CD4-positive, alpha-beta T cell (primary cell): ENCODE results near the gene MSH2. TPM values are rescaled to one million over a fixed set of nuclear protein-coding genes. Genes with fewer than 3 reads are reported as not detected.

ENCODE experiments used
- ATAC-seq: fragments of 200-7000 bp; cut with Tn5 transposase; one replicate; pipeline ENCODE4 v1.10.0; 2022; ENCODE audit warnings: mild to moderate bottlenecking; ENCODE audit not compliant: poor library complexity
- CTCF ChIA-PET: fragments of 350-600 bp; sonication (Branson Sonifier 250); formaldehyde crosslinking; loops from one replicate; lab custom pipeline; 2021; ENCODE audit warnings: antibody characterized with exemption, inconsistent platforms; lab: Charles Lee
- POLR2A ChIA-PET: fragments of 350-600 bp; sonication (Branson Sonifier 250); formaldehyde crosslinking; loops from one replicate; lab custom pipeline; 2021; ENCODE audit warnings: antibody characterized with exemption, inconsistent platforms; lab: Charles Lee
- DNase-seq, 14 experiments: peaks; one replicate each; pipeline ENCODE4 v3.0.0-alpha.2; 2013 to 2020; ENCODE audit warnings: mixed read lengths in 2 of 14
- H3K27ac ChIP-seq, 2 donors: one replicate each; pipeline versions ENCODE4 v1.5.1 to v1.7.0; 2013; ENCODE audit warnings: low read length in 2 of 2, low read depth in 1 of 2, mild to moderate bottlenecking in 1 of 2
- H3K27me3 ChIP-seq, 2 experiments: 1 replicate in 1 of 2; 2 replicates in 1 of 2; pipeline versions ENCODE4 v1.6.1 to v1.7.0; 2013; ENCODE audit warnings: low read length in 2 of 2, control low read depth in 1 of 2, mild to moderate bottlenecking in 1 of 2, moderate library complexity in 1 of 2; ENCODE audit not compliant: insufficient read depth in 2 of 2, control insufficient read depth in 1 of 2
- H3K36me3 ChIP-seq: one replicate; pipeline ENCODE4 v1.6.1; 2013; ENCODE audit warnings: low read length, control low read depth; ENCODE audit not compliant: insufficient read depth
- H3K4me1 ChIP-seq: one replicate; pipeline ENCODE4 v1.6.1; 2013; ENCODE audit warnings: low read length, control low read depth; ENCODE audit not compliant: insufficient read depth
- H3K4me3 ChIP-seq: one replicate; pipeline ENCODE4 v1.5.1; 2013; ENCODE audit warnings: mild to moderate bottlenecking, low read length, moderate library complexity
- H3K9me3 ChIP-seq, 2 experiments: 1 replicate in 1 of 2; 2 replicates in 1 of 2; pipeline versions ENCODE4 v1.6.1 to v1.7.0; 2013; ENCODE audit warnings: low read length in 2 of 2, mild to moderate bottlenecking in 2 of 2, control low read depth in 1 of 2, moderate library complexity in 1 of 2; ENCODE audit not compliant: control insufficient read depth in 1 of 2, insufficient read depth in 1 of 2
- H3K27ac Mint-ChIP-seq: one replicate; pipeline ENCODE4 v1.8.0; 2020; ENCODE audit warnings: mixed read lengths
- H3K27me3 Mint-ChIP-seq: one replicate; pipeline ENCODE4 v1.8.0; 2021; ENCODE audit warnings: mixed read lengths
- H3K36me3 Mint-ChIP-seq: one replicate; pipeline ENCODE4 v1.8.0; 2021; ENCODE audit warnings: low read depth, mixed read lengths
- H3K4me1 Mint-ChIP-seq: one replicate; pipeline ENCODE4 v1.8.0; 2021; ENCODE audit warnings: low read depth, mixed read lengths
- H3K4me3 Mint-ChIP-seq: one replicate; pipeline ENCODE4 v1.8.0; 2020; ENCODE audit warnings: mild to moderate bottlenecking, mixed read lengths
- H3K9me3 Mint-ChIP-seq: one replicate; pipeline ENCODE4 v1.8.0; 2020; ENCODE audit warnings: mixed read lengths
- CTCF ChIP-seq: fragments of 200-600 bp; IDR thresholded peaks from one replicate; pipeline ENCODE4 v1.8.0; 2022; ENCODE audit warnings: antibody characterized with exemption, mild to moderate bottlenecking
- intact Hi-C, 2 experiments: fragments of 100-400 bp; cut with DNase I in 1 of 2; cut with micrococcal nuclease in 1 of 2; formaldehyde crosslinking; loops; one replicate each; pipeline versions ENCODE4 v1.15.1 to v1.9.0; 2023 to 2025; cut with DNase I, micrococcal nuclease
- total RNA-seq, 174 experiments: library from RNA in 2 of 174; stranded (reverse) in 2 of 174; gene quantifications; one replicate each; pipeline ENCODE4 v1.2.3 and lab custom pipeline; 2021 to 2026

MSH2 gene
- total RNA-seq, 2 experiments from 2014 or later = 7.1 to 8.2 TPM

DNA sequence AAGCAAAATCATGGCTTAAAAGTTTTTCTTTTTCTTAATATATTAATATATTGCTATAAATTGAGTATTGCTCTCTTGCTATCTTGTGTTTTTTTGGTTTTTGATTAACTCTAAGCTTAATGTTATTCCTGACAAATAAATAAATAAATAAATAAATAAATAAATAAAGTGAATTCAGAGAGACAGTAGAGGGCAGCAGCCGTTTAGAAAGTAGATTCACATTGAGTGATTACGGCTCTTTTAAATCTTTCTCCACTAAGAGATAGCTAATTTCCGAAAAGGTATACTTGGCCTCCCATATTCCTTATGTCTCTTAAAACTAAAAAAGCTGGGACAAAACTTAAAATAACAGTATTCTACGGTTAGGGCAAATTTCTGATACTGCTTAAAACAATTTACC, 34.3 kb downstream of the MSH2 start:
- Mint-ChIP-seq H3K27ac (no peak overlapping the region), H3K9me3 (no peaks in the 10 kb centered on the region), H3K4me1 (no peaks in the 10 kb centered on the region), H3K27me3 (no peaks in the 10 kb centered on the region), H3K36me3 (peaks cover 52% of the 10 kb centered on the region), H3K4me3 (no peak overlapping the region)
- no peaks in the 10 kb centered on the region for H3K9me3 ChIP-seq
- no peak overlapping the region for H3K4me3 ChIP-seq
- intact Hi-C loops = no loop called here
- CTCF ChIA-PET = no interaction called here
- no peaks in the 10 kb centered on the region for H3K4me1 ChIP-seq
- ATAC-seq = no peak
- no peak for TF ChIP-seq CTCF
- POLR2A ChIA-PET = no interaction called here
- DNase-seq = peak in 2 of 14 experiments; percentile 3 to 5
- H3K36me3 ChIP-seq = peaks cover 7% of the 10 kb centered on the region
- H3K27ac ChIP-seq = no peak overlapping the region
- no peaks in the 10 kb centered on the region for H3K27me3 ChIP-seq

DNA sequence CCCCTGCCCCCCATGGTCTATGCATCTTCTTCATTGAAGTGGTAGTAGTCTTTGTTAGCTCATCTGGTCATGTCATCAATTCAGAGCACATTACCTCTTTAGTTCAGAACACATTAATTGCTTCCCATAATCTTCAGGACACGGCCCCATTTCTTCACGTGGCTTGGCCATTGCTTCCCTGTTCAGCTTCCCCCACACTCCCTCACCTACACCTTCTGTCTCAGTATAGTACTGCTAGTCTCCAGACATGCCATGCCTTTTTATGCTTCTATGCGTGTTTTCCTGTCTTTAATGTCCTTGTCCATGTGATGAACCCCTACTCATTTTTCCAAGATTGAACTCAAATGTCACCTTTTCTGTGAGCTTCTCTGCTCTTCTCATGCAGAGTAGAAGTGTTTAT, 35.1 kb downstream of the MSH2 start:
- Mint-ChIP-seq H3K36me3 (peaks cover 56% of the 10 kb centered on the region), H3K27me3 (no peaks in the 10 kb centered on the region), H3K27ac (no peak overlapping the region), H3K9me3 (no peaks in the 10 kb centered on the region), H3K4me3 (no peak overlapping the region), H3K4me1 (peaks cover 6% of the 10 kb centered on the region)
- ChIA-PET POLR2A (no interaction called here), CTCF (no interaction called here)
- Histone ChIP-seq H3K4me1 (no peaks in the 10 kb centered on the region), H3K27me3 (no peaks in the 10 kb centered on the region), H3K4me3 (no peak overlapping the region), H3K9me3 (no peaks in the 10 kb centered on the region), H3K36me3 (peaks cover 7% of the 10 kb centered on the region), H3K27ac (no peak overlapping the region)
- no peak for TF ChIP-seq CTCF
- ATAC-seq = no peak
- no peak for DNase-seq
- intact Hi-C loops = no loop called here

DNA sequence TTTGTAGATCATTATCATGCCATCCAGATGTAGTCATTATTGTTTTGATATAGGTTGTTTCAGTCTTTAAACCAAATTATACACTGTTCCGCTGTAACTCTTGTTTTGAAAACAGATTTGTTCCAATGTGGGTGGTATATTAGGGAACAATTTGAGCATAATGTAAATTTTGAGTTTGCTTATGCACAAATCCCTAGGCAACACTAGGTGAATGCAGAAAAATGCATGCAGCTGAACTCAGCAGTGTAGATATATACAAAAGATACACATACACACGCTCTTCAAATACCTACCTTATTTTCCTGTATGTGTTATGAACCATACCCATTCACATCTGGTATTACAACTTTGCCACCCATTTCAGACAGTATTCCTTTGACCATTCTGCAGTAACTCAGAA, 35.8 kb downstream of the MSH2 start:
- ChIA-PET POLR2A (no interaction called here), CTCF (no interaction called here)
- Mint-ChIP-seq H3K27ac (no peak overlapping the region), H3K36me3 (peaks cover 60% of the 10 kb centered on the region), H3K4me1 (peaks cover 11% of the 10 kb centered on the region), H3K9me3 (no peaks in the 10 kb centered on the region), H3K27me3 (no peaks in the 10 kb centered on the region), H3K4me3 (no peak overlapping the region)
- H3K27ac ChIP-seq = no peak overlapping the region
- intact Hi-C loops = no loop called here
- H3K36me3 ChIP-seq = peaks cover 7% of the 10 kb centered on the region
- no peak for ATAC-seq
- H3K27me3 ChIP-seq = no peaks in the 10 kb centered on the region
- no peak for DNase-seq
- no peaks in the 10 kb centered on the region for H3K9me3 ChIP-seq
- H3K4me1 ChIP-seq = no peaks in the 10 kb centered on the region
- H3K4me3 ChIP-seq = no peak overlapping the region
- TF ChIP-seq CTCF = no peak
